K562 (cell line): ENCODE data around the gene MYL6B. TPM values are rescaled to one million over a fixed set of nuclear protein-coding genes. Genes with fewer than 3 reads are reported as not detected.

ENCODE experiments used
- ARID1B ChIP-seq: fragments of 450-650 bp; IDR thresholded peaks from 2 replicates; pipeline ENCODE4 v1.6.1; 2016; ENCODE audit warnings: antibody characterized with exemption, mild to moderate bottlenecking, inconsistent platforms
- ARID3B ChIP-seq: fragments of 250-450 bp; sonication (Bioruptor Pico); IDR thresholded peaks from 2 replicates; pipeline ENCODE4 v1.4.0; 2020; ENCODE audit warnings: borderline replicate concordance
- BCOR ChIP-seq: fragments of 450-650 bp; IDR thresholded peaks from 2 replicates; pipeline ENCODE4 v1.6.1; 2016
- BRF2 ChIP-seq: IDR thresholded peaks from 3 replicates; pipeline ENCODE4 v1.6.1; 2011; ENCODE audit warnings: borderline replicate concordance, mild to moderate bottlenecking; ENCODE audit not compliant: insufficient read length, insufficient read depth
- CC2D1A ChIP-seq: fragments of 450-650 bp; IDR thresholded peaks from 2 replicates; pipeline ENCODE4 v1.6.1; 2017; ENCODE audit warnings: mild to moderate bottlenecking
- CHD1 ChIP-seq: fragments of 200-600 bp; sonication (generic); IDR thresholded peaks from one replicate; pipeline ENCODE4 v1.6.1; 2012; ENCODE audit warnings: mild to moderate bottlenecking, moderate library complexity, low read length, inconsistent platforms
- DDX20 ChIP-seq: fragments of 450-650 bp; IDR thresholded peaks from 2 replicates; pipeline ENCODE4 v1.6.1; 2016; ENCODE audit warnings: missing genetic modification characterization, low read depth, mild to moderate bottlenecking, missing compliant biosample characterization, moderate library complexity
- ETS2 ChIP-seq: IDR thresholded peaks from 2 replicates; pipeline ENCODE4 v1.6.1; 2016; ENCODE audit warnings: borderline replicate concordance, missing genetic modification characterization, mild to moderate bottlenecking, moderate library complexity, missing compliant biosample characterization; ENCODE audit not compliant: poor library complexity, severe bottlenecking
- HDGF ChIP-seq: fragments of 450-650 bp; IDR thresholded peaks from 2 replicates; pipeline ENCODE4 v1.6.1; 2016
- JUN ChIP-seq, 2 experiments: sonication (generic) in 1 of 2; formaldehyde crosslinking in 1 of 2; IDR thresholded peaks; 2 replicates each; pipeline versions ENCODE4 v1.6.1 to v1.8.0; 2012 to 2022; ENCODE audit warnings: borderline replicate concordance in 2 of 2, mild to moderate bottlenecking in 2 of 2, improper control_type of control experiment in 1 of 2, low read depth in 1 of 2, low read length in 1 of 2, missing genetic modification reagents in 1 of 2
- JUNB ChIP-seq: fragments of 450-650 bp; formaldehyde crosslinking; conservative IDR thresholded peaks from 2 replicates; pipeline ENCODE4 v1.4.0; 2020; ENCODE audit warnings: mild to moderate bottlenecking
- MCM5 ChIP-seq: fragments of 450-650 bp; IDR thresholded peaks from 2 replicates; pipeline ENCODE4 v1.6.1; 2016; ENCODE audit warnings: low read depth
- MEF2D ChIP-seq: conservative IDR thresholded peaks from 2 replicates; pipeline ENCODE4 v1.6.1; 2016; ENCODE audit warnings: low read depth, missing genetic modification characterization, missing compliant biosample characterization
- NFIC ChIP-seq: fragments of 450-650 bp; IDR thresholded peaks from 2 replicates; pipeline ENCODE4 v1.6.1; 2017; ENCODE audit warnings: mild to moderate bottlenecking, inconsistent platforms
- POLR2AphosphoS5 ChIP-seq: IDR thresholded peaks from 2 replicates; pipeline ENCODE4 v1.6.1; 2011; ENCODE audit warnings: mild to moderate bottlenecking, low read depth, low read length, moderate library complexity; ENCODE audit not compliant: control insufficient read depth, insufficient read depth
- RFX7 ChIP-seq: fragments of 250-450 bp; sonication (Bioruptor Pico); IDR thresholded peaks from 2 replicates; pipeline ENCODE4 v1.5.1; 2021; ENCODE audit warnings: mild to moderate bottlenecking
- SETDB1 ChIP-seq: IDR thresholded peaks from one replicate; pipeline ENCODE4 v1.6.1; 2012; ENCODE audit warnings: low read length, control low read depth, inconsistent platforms
- ZFP36 ChIP-seq: fragments of 150-350 bp; IDR thresholded peaks from 2 replicates; pipeline ENCODE4 v1.6.1; 2018; ENCODE audit warnings: low read length, low read depth; ENCODE audit not compliant: partially characterized antibody
- ZNF561 ChIP-seq: fragments of 450-650 bp; formaldehyde crosslinking; conservative IDR thresholded peaks from 2 replicates; pipeline ENCODE4 v1.4.0; 2020; ENCODE audit warnings: mild to moderate bottlenecking, moderate library complexity
- polyA plus RNA-seq, 8 experiments: library from polyadenylated mRNA; depleted of rRNA in 4 of 8; stranded (reverse) in 5 of 8; unstranded in 3 of 8; fragments of >200 nt; fragmentation: Nextera tagmentation in 2 of 8; fragmentation: Illumina TruSeq in 1 of 8; extraction: Ambion mirVana in 2 of 8; extraction: Trizol in 1 of 8; gene quantifications; 2 replicates each; pipeline versions ENCODE4 v1.2.1 to v1.2.3, GENCODE V29; 2011 to 2014; ENCODE audit warnings: inconsistent platforms in 1 of 8, missing spikeins in 1 of 8
- total RNA-seq, 7 experiments: library from RNA; depleted of rRNA in 6 of 7; stranded (reverse); fragments of >200 nt in 6 of 7; fragmentation: Illumina TruSeq in 2 of 7; extraction: Trizol in 2 of 7; gene quantifications; 2 replicates each; pipeline versions ENCODE4 v1.2.1 to v1.2.3, GENCODE V29; 2011 to 2021; ENCODE audit warnings: low replicate concordance in 1 of 7
- TF ChIP-seq, protein P1 (sequence below): fragments of 450-650 bp; formaldehyde crosslinking; conservative IDR thresholded peaks from 2 replicates; pipeline ENCODE4 v1.4.0; 2022; ENCODE audit warnings: mild to moderate bottlenecking, missing genetic modification characterization
- TF ChIP-seq, protein P2 (sequence below): fragments of 450-650 bp; formaldehyde crosslinking; IDR thresholded peaks from 2 replicates; pipeline ENCODE4 v1.4.0; 2020; ENCODE audit warnings: mild to moderate bottlenecking
- TF ChIP-seq, protein P3 (sequence below), 2 experiments: fragments of 450-650 bp in 1 of 2; sonication (generic) in 1 of 2; formaldehyde crosslinking in 1 of 2; IDR thresholded peaks in 1 of 2; conservative IDR thresholded peaks in 1 of 2; 2 replicates each; pipeline versions ENCODE4 v1.6.1 to v1.8.1; 2016 to 2023; ENCODE audit warnings: mild to moderate bottlenecking in 2 of 2, moderate library complexity in 2 of 2, inconsistent platforms in 1 of 2, missing genetic modification reagents in 1 of 2

MYL6B gene
- total and polyA plus RNA-seq, 9 of the 15 experiments (the other 6 are each of a cell fraction or from before 2014, with no cell fraction given), result 42.8 to 77.3 (median 68.6) TPM

DNA sequence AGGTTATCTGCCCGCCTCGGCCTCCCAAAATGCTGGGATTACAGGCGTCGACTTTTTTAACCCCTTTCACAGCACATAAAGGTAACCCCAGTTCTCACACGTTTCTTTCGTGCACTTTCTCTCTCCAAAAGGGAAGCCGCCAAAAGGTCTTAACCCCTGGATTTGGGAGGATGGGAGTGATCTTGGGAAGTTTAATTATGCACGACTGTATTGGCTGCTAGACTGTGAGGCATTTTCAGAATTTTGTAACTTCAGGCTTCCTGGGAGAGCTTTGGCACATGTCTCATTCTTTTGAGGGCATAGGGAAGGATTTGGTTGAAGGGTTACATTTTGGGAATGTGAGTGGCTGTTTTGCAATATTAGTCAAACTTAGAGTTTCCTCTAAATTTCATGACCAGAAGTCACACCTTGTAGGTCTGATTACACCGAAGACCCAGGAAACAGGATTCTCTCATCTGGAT lies 38.3 kb downstream of the MYL6B start (continued):
- no peak for TF ChIP-seq ARID3B (CRISPR knock-in tag)
- no peak for TF ChIP-seq MCM5
- no peak for TF ChIP-seq ZFP36
- no peak for TF ChIP-seq POLR2AphosphoS5
- TF ChIP-seq CC2D1A, result no peak
- no peak for TF ChIP-seq ZNF561
- TF ChIP-seq NFIC, result no peak
- TF ChIP-seq ARID1B, result no peak
- TF ChIP-seq JUNB, result no peak
- no peak for TF ChIP-seq MEF2D (tag)
- TF ChIP-seq, protein P1, sequence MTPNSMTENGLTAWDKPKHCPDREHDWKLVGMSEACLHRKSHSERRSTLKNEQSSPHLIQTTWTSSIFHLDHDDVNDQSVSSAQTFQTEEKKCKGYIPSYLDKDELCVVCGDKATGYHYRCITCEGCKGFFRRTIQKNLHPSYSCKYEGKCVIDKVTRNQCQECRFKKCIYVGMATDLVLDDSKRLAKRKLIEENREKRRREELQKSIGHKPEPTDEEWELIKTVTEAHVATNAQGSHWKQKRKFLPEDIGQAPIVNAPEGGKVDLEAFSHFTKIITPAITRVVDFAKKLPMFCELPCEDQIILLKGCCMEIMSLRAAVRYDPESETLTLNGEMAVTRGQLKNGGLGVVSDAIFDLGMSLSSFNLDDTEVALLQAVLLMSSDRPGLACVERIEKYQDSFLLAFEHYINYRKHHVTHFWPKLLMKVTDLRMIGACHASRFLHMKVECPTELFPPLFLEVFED (CRISPR knock-in tag), result no peak
- no peak for TF ChIP-seq ETS2
- TF ChIP-seq, protein P2, sequence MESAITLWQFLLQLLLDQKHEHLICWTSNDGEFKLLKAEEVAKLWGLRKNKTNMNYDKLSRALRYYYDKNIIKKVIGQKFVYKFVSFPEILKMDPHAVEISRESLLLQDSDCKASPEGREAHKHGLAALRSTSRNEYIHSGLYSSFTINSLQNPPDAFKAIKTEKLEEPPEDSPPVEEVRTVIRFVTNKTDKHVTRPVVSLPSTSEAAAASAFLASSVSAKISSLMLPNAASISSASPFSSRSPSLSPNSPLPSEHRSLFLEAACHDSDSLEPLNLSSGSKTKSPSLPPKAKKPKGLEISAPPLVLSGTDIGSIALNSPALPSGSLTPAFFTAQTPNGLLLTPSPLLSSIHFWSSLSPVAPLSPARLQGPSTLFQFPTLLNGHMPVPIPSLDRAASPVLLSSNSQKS (CRISPR knock-in tag), result no peak
- TF ChIP-seq BCOR, result no peak
- no peak for TF ChIP-seq DDX20 (tag)
- TF ChIP-seq JUN (IDR thresholded peaks at IDR 0.05; ENCODE audit: borderline replicate concordance, low read depth, low read length), result no peak
- 0 out of 2 replicates have a peak, but pooled peaks have one; percentile 13 for TF ChIP-seq JUN (CRISPR knock-in tag; IDR thresholded peaks at IDR 0.05; ENCODE audit: borderline replicate concordance)
- no peak for TF ChIP-seq HDGF
- no peak for TF ChIP-seq RFX7
- no peak for TF ChIP-seq CHD1
- no peak for TF ChIP-seq SETDB1
- no peak for TF ChIP-seq BRF2
- TF ChIP-seq, protein P3, sequence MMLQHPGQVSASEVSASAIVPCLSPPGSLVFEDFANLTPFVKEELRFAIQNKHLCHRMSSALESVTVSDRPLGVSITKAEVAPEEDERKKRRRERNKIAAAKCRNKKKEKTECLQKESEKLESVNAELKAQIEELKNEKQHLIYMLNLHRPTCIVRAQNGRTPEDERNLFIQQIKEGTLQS (IDR thresholded peaks at IDR 0.05), result no peak
- TF ChIP-seq, protein P3 (CRISPR knock-in tag; conservative IDR thresholded peaks at IDR 0.05), result 0 out of 2 replicates have a peak, but pooled peaks have one; percentile 41
